HG02678 (cell line): Measurements from ENCODE around the gene ABCF3.

Experiments
- ATAC-seq: cut with Tn5 transposase; IDR thresholded peaks from one replicate; pipeline ENCODE4 v1.9.1; 2021; ENCODE audit warnings: mild to moderate bottlenecking, moderate library complexity; ENCODE audit not compliant: unreplicated experiment

Gene ABCF3

GRCh38 chr3:184184546-184185230 lies 1.3 kb upstream of the ABCF3 start:
- ATAC-seq: no peak

- peak; percentile 94 for ATAC-seq
These were observed 377 bp upstream of the ABCF3 start for GRCh38 chr3:184185461-184186183.

GRCh38 chr3:184186902-184187207 lies 856 bp downstream of the ABCF3 start:
- no peak for ATAC-seq

GRCh38 chr3:184188080-184188479 lies 2.1 kb downstream of the ABCF3 start:
- no peak for ATAC-seq

GRCh38 chr3:184189421-184189820 lies 3.4 kb downstream of the ABCF3 start:
- no peak for ATAC-seq

- no peak for ATAC-seq
These were observed 6.9 kb downstream of the ABCF3 start for GRCh38 chr3:184192889-184193288.

- no peak for ATAC-seq
These were observed 8.1 kb downstream of the ABCF3 start for GRCh38 chr3:184193991-184194539.

GRCh38 chr3:184196536-184196935 lies 10.5 kb downstream of the ABCF3 start:
- no peak for ATAC-seq

- ATAC-seq: no peak
These were observed 12.5 kb downstream of the ABCF3 start for GRCh38 chr3:184198509-184198908.

GRCh38 chr3:184200825-184201224 lies 14.8 kb downstream of the ABCF3 start:
- ATAC-seq: no peak

- ATAC-seq: no peak
These were observed 17.5 kb downstream of the ABCF3 start for GRCh38 chr3:184203526-184203925.

- no peak for ATAC-seq
These were observed 23.3 kb downstream of the ABCF3 start for GRCh38 chr3:184209146-184209923.

GRCh38 chr3:184211297-184211696 lies 25.3 kb downstream of the ABCF3 start:
- ATAC-seq: no peak

- no peak for ATAC-seq
These were observed 25.7 kb downstream of the ABCF3 start for GRCh38 chr3:184211718-184212117.

GRCh38 chr3:184218814-184219213 lies 32.8 kb downstream of the ABCF3 start:
- ATAC-seq: no peak

- ATAC-seq: no peak
These were observed 36.5 kb downstream of the ABCF3 start for GRCh38 chr3:184222521-184222920.

GRCh38 chr3:184223946-184224345 lies 37.9 kb downstream of the ABCF3 start:
- no peak for ATAC-seq

- ATAC-seq: peak; percentile 35
These were observed 41.5 kb downstream of the ABCF3 start for GRCh38 chr3:184227481-184227935.

GRCh38 chr3:184228376-184229137 lies 42.6 kb downstream of the ABCF3 start:
- no peak for ATAC-seq

- ATAC-seq: peak; percentile 84
These were observed 43.5 kb downstream of the ABCF3 start, which contains the start of gene VWA5B2 for GRCh38 chr3:184229394-184230080. Gene VWA5B2 (plus strand): TSS chr3:184229585. CDS start chr3:184230529, 944 bp downstream.
